Neutrophil (primary cell): Measurements from ENCODE around the gene LUC7L3.

Experiments used
- H3K27ac ChIP-seq: fragments of 200-600 bp; sonication (generic); 2 replicates; pipeline ENCODE4 v1.5.1; 2016; ENCODE audit warnings: mild to moderate bottlenecking, moderate library complexity
- H3K27me3 ChIP-seq: fragments of 200-600 bp; sonication (generic); 2 replicates; pipeline ENCODE4 v1.6.0; 2016; ENCODE audit warnings: mild to moderate bottlenecking
- H3K36me3 ChIP-seq: fragments of 200-600 bp; sonication (generic); 2 replicates; pipeline ENCODE4 v1.5.1; 2017
- H3K4me1 ChIP-seq, 2 experiments: fragments of 200-600 bp in 1 of 2; sonication (generic) in 1 of 2; 1 replicate in 1 of 2; 2 replicates in 1 of 2; pipeline versions ENCODE4 v1.5.1 to v1.6.1; 2013 to 2016; ENCODE audit warnings: low read depth in 1 of 2, low read length in 1 of 2, mild to moderate bottlenecking in 1 of 2, moderate library complexity in 1 of 2; ENCODE audit not compliant: control insufficient read depth in 1 of 2, insufficient read depth in 1 of 2
- H3K4me3 ChIP-seq, 2 experiments: fragments of 200-600 bp in 1 of 2; sonication (generic) in 1 of 2; 1 replicate in 1 of 2; 2 replicates in 1 of 2; pipeline ENCODE4 v1.5.1; 2013 to 2016; ENCODE audit warnings: low read depth in 1 of 2, low read length in 1 of 2, mild to moderate bottlenecking in 1 of 2, moderate library complexity in 1 of 2
- H3K9me3 ChIP-seq: fragments of 200-600 bp; sonication (generic); 2 replicates; pipeline ENCODE4 v1.5.1; 2016
- CTCF ChIP-seq: fragments of 200-600 bp; sonication (generic); IDR thresholded peaks from 2 replicates; pipeline ENCODE4 v1.5.1; 2016; ENCODE audit warnings: antibody characterized with exemption

LUC7L3 gene

GRCh38 chr17:50728881-50729765, 9.7 kb downstream of the LUC7L3 start:
- no peak for TF ChIP-seq CTCF
- no peaks in the 10 kb centered on the region for H3K36me3 ChIP-seq
- H3K27ac ChIP-seq = no peak overlapping the region
- no peaks in the 10 kb centered on the region for H3K9me3 ChIP-seq
- no peak overlapping the region for H3K4me3 ChIP-seq
- no peaks in the 10 kb centered on the region for H3K4me1 ChIP-seq
- H3K27me3 ChIP-seq = no peaks in the 10 kb centered on the region

GRCh38 chr17:50731575-50732460, 12.4 kb downstream of the LUC7L3 start:
- Histone ChIP-seq H3K27me3 (no peaks in the 10 kb centered on the region), H3K4me3 (no peak overlapping the region), H3K27ac (peak overlapping the region; percentile 39), H3K4me1 (no peaks in the 10 kb centered on the region), H3K9me3 (no peaks in the 10 kb centered on the region), H3K36me3 (no peaks in the 10 kb centered on the region)
- TF ChIP-seq CTCF = no peak

GRCh38 chr17:50735287-50735686, 15.9 kb downstream of the LUC7L3 start:
- Histone ChIP-seq H3K4me3 (no peak overlapping the region), H3K27ac (no peak overlapping the region), H3K9me3 (no peaks in the 10 kb centered on the region), H3K27me3 (no peaks in the 10 kb centered on the region), H3K36me3 (peaks cover 21% of the 10 kb centered on the region), H3K4me1 (no peaks in the 10 kb centered on the region)
- TF ChIP-seq CTCF = no peak

- no peak overlapping the region for H3K4me3 ChIP-seq
- peaks cover 40% of the 10 kb centered on the region for H3K36me3 ChIP-seq
- TF ChIP-seq CTCF = no peak
- H3K27ac ChIP-seq = no peak overlapping the region
- no peaks in the 10 kb centered on the region for H3K27me3 ChIP-seq
- H3K4me1 ChIP-seq = no peaks in the 10 kb centered on the region
- H3K9me3 ChIP-seq = no peaks in the 10 kb centered on the region
Observed at GRCh38 chr17:50737118-50737698, 17.8 kb downstream of the LUC7L3 start.

GRCh38 chr17:50739098-50739497, 19.7 kb downstream of the LUC7L3 start:
- Histone ChIP-seq H3K27me3 (no peaks in the 10 kb centered on the region), H3K27ac (no peak overlapping the region), H3K4me1 (no peaks in the 10 kb centered on the region), H3K36me3 (peaks cover 59% of the 10 kb centered on the region), H3K9me3 (no peaks in the 10 kb centered on the region), H3K4me3 (no peak overlapping the region)
- no peak for TF ChIP-seq CTCF
